ENCODE results near the gene CNNM4. TPM values are rescaled to one million over a fixed set of nuclear protein-coding genes. Genes with fewer than 3 reads are reported as not detected.
"Not testable (repeated sequence)": the region's sequence is repeated elsewhere in the genome, so short reads cannot be mapped to it uniquely, and the experiment has no call there.

The CNNM4 gene
- polyA plus RNA-seq, 1 experiment = 7.2 TPM

DNA sequence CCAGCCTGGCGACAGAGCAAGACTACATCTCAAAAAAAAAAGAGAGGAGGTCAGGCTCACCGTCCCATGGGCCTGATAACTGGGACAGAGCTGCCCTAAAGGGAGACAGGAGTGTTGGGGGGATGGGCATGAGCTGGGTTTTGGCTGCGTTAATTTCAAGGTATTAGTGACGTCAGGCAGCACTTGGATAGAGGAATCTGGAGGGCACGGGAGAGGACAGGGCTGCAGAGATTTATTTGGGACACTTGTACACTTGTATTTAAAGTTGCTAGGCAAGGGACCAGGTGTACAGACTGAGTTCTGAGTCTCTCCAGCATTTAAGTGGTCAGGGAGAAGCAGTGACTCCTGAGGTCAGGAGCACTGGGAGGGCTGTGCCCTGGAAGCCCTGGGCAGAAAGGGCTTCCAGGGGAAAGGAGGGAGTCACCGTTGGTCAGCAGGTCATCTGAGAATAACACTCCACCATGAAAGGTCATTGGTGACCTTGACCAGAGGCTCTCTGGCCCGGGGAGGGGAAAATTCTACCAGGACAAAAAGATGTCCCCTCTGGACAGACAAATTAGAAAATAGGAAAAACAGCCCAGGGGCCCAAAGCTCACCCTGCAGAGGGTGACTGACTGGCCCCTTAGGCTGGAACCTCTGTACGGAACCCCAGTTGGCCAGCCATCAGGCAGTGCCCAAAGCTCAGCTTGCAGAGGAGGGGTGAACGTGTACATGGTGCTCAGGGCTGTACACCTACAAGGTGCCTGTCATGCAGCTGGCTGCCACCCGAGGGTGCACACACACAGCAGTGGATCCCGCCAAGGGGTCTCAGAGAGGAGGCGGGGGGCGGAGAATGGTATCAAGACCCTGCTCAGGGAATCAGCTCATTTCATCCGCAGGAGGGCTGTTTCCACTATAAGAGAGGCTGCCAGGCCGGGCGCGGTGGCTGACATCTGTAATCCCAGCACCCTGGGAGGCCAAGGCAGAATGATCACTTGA, 32.4 kb downstream of the CNNM4 start:
- no peak for DNase-seq (ENCODE audit: low read depth)
- H3K4me3 ChIP-seq (ENCODE audit: low read depth, low read length) = no peak overlapping the region
- ChIA-PET CTCF (interaction anchor here (2.4 kb wide), 1 partner anchor 30 kb away, joined by 7 read pairs; no protein-coding TSS in a partner anchor), POLR2A (no interaction called here)
- TF ChIP-seq, protein P1, sequence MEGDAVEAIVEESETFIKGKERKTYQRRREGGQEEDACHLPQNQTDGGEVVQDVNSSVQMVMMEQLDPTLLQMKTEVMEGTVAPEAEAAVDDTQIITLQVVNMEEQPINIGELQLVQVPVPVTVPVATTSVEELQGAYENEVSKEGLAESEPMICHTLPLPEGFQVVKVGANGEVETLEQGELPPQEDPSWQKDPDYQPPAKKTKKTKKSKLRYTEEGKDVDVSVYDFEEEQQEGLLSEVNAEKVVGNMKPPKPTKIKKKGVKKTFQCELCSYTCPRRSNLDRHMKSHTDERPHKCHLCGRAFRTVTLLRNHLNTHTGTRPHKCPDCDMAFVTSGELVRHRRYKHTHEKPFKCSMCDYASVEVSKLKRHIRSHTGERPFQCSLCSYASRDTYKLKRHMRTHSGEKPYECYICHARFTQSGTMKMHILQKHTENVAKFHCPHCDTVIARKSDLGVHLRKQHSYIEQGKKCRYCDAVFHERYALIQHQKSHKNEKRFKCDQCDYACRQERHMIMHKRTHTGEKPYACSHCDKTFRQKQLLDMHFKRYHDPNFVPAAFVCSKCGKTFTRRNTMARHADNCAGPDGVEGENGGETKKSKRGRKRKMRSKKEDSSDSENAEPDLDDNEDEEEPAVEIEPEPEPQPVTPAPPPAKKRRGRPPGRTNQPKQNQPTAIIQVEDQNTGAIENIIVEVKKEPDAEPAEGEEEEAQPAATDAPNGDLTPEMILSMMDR (IDR thresholded peaks at IDR 0.05; ENCODE audit: insufficient read depth, low read depth, low read length) = no peak
- no peaks in the 10 kb centered on the region for H3K27me3 ChIP-seq (ENCODE audit: control insufficient read depth, insufficient read depth, low read length)
- no peaks in the 10 kb centered on the region for H3K36me3 ChIP-seq (ENCODE audit: control insufficient read depth, insufficient read depth, low read length)

DNA sequence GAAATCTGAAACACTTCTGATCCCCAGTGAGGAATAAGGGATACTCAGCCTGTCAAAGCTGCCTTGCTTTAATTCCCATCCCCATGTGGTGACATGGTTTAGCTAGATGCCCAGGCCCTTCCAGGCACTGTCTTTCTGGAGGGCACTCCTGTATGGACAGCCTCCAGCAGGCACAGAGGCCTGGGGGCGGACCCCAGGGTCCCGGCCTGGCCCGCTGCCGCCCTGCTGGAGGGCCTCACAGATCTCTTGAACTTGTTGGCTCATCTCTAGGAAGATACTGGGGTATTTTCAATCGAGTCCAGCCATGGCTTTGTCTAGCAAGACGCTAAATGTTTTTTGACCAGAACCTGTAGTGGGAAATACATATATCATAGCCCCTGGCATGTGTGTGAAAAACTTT, 34.4 kb downstream of the CNNM4 start:
- CTCF ChIA-PET = no interaction called here
- H3K4me3 ChIP-seq (ENCODE audit: low read depth, low read length) = no peak overlapping the region
- no peaks in the 10 kb centered on the region for H3K27me3 ChIP-seq (ENCODE audit: control insufficient read depth, insufficient read depth, low read length)
- POLR2A ChIA-PET = no interaction called here
- H3K36me3 ChIP-seq (ENCODE audit: control insufficient read depth, insufficient read depth, low read length) = peaks cover 2% of the 10 kb centered on the region; the same call in 1 of the 2 replicates
- TF ChIP-seq, protein P1 (IDR thresholded peaks at IDR 0.05; ENCODE audit: insufficient read depth, low read depth, low read length) = no peak
- no peak for DNase-seq (ENCODE audit: low read depth)

DNA sequence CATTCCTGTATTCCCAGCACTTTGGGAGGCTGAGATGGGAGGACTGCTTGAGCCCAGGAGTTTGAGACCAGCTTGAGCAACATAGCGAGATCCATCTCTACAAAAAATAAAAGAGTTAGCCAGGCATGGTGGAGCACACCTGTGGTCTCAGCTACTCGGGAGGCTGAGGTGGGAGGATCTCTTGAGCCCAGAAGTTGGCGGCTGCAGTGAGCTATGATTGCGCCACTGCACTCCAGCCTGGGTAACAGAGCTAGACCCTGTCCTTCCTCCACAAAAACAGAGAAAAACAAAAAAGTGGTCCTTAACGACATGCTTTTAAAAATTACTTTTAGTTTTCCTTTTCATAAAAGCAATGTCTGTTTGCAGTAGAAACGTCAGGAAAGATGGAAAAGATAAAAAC, 35.8 kb downstream of the CNNM4 start:
- CTCF ChIA-PET = interaction anchor here (2.2 kb wide), 1 partner anchor 11 kb away, joined by 6 read pairs; no protein-coding TSS in a partner anchor
- H3K27me3 ChIP-seq (ENCODE audit: control insufficient read depth, insufficient read depth, low read length); DNase-seq (ENCODE audit: low read depth); POLR2A ChIA-PET; H3K4me3 ChIP-seq (ENCODE audit: low read depth, low read length); H3K36me3 ChIP-seq (ENCODE audit: control insufficient read depth, insufficient read depth, low read length): not testable (repeated sequence)

DNA sequence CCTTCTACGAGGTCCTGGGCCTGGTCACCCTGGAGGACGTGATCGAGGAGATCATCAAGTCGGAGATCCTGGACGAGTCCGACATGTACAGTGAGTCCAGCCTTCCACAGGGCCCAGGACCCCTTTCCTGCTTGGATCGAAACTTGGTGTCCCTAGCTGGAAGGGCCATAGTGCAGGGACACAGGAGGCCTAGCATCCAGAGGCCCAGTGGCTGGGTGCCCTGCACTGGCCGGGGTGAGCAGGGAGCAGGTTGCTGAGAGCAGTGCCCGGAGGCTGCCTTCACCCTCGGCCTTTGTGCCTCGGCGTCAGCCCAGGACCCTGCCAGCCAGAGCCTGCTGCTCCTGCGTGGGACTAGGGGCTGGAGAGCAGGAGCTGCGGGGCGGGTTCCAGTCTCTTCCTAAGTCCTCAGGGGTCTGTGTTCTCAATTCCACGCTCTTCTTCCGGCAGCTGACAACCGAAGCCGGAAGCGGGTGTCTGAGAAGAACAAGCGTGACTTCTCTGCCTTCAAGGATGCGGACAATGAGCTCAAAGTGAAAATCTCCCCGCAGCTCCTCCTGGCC, 36.4 kb downstream of the CNNM4 start:
- POLR2A ChIA-PET = no interaction called here
- no peaks in the 10 kb centered on the region for H3K27me3 ChIP-seq (ENCODE audit: control insufficient read depth, insufficient read depth, low read length)
- CTCF ChIA-PET = interaction anchor here (2.2 kb wide), 1 partner anchor 11 kb away, joined by 6 read pairs; no protein-coding TSS in a partner anchor

DNA sequence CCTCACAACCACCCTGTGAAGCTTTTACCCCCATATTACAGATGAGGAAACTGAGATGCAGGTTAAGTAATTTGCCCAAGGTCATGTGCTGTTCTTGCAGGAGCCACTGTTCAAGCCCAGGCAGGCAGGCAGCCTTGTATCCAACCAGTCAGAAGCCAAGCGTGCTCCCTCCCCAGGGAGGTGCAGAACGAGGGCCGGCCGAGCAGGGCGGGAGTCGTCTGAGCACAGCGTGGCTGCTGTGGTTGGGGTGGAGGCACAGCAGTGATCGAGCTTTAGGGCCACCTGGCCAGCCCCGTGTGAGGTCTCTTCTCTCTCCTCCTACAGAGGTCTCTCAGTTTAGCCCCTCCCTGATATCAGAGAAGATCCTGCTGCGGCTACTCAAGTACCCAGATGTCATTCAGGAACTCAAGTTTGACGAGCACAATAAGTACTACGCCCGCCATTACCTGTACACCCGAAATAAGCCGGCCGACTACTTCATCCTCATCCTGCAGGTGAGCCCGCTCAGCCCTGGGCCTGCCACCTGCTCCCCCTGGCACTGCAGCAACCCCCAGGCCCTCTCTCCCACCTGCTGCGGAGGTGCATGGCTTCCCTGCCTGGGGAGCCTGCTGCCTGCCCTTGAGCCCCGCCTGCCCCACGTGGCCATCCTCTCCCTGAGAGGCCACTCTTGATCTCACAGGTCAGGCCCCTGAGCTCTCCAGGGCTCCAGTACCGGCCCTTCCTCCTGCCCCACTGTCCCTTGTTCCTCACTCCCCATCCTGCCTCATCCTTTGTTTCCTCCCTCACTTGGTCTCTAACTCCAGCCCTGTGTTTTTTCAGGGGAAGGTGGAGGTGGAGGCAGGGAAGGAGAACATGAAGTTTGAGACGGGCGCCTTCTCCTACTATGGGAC, 38.3 kb downstream of the CNNM4 start:
- peaks cover 6% of the 10 kb centered on the region; the same call in 1 of the 2 replicates for H3K36me3 ChIP-seq (ENCODE audit: control insufficient read depth, insufficient read depth, low read length)
- TF ChIP-seq, protein P1 (IDR thresholded peaks at IDR 0.05; ENCODE audit: insufficient read depth, low read depth, low read length) = no peak
- DNase-seq (ENCODE audit: low read depth) = no peak
- ChIA-PET CTCF (interaction anchor here (1.1 to 2.3 kb wide), 4 partner anchors 9 to 179 kb away, joined by 3 to 10 read pairs (median 6); no protein-coding TSS in a partner anchor), POLR2A (no interaction called here)
- H3K27me3 ChIP-seq (ENCODE audit: control insufficient read depth, insufficient read depth, low read length) = no peaks in the 10 kb centered on the region
- H3K4me3 ChIP-seq (ENCODE audit: low read depth, low read length) = no peak overlapping the region

More for the DNA sequence above, 36.4 kb downstream of the CNNM4 start:
- DNase-seq (ENCODE audit: low read depth) = no peak
- Histone ChIP-seq H3K4me3 (ENCODE audit: low read depth, low read length) (no peak overlapping the region), H3K36me3 (ENCODE audit: control insufficient read depth, insufficient read depth, low read length) (peaks cover 6% of the 10 kb centered on the region; the same call in 1 of the 2 replicates)
- TF ChIP-seq, protein P1 (IDR thresholded peaks at IDR 0.05; ENCODE audit: insufficient read depth, low read depth, low read length) = no peak

All from BJ (cell line).